ENCODE measurements around the gene MAP2K7.
"Not testable (repeated sequence)": the region's sequence is repeated elsewhere in the genome, so short reads cannot be mapped to it uniquely, and the experiment has no call there.

Gene MAP2K7

GRCh38 chr19:7930030-7930429, 26.4 kb downstream of the MAP2K7 start:
- not testable (repeated sequence) for DNase-seq (ENCODE audit: low read depth, low spot score)

DNA sequence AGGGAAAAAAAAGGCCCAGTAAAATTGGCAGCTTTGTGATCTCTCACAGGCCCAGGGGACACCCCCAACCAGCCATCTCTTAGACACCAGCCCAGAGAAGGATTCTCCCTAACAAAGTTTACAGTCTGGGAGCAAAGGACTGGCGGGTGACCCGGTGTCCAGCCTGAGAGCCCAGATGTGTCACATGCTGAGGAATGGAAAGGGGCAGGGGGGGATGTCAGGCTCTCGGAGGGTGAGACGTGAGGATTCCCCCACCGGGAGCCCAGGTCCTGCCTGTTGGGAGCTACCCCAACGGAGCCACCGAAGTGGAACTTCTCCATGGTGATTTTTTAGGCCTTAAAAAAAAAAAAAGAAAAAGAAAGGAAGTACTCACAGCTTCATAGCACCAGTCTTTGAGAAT, 27.1 kb downstream of the MAP2K7 start:
- no peak for DNase-seq (ENCODE audit: low read depth, low spot score)

GRCh38 chr19:7931221-7932061, 27.8 kb downstream of the MAP2K7 start:
- DNase-seq (ENCODE audit: low read depth, low spot score): no peak

DNA sequence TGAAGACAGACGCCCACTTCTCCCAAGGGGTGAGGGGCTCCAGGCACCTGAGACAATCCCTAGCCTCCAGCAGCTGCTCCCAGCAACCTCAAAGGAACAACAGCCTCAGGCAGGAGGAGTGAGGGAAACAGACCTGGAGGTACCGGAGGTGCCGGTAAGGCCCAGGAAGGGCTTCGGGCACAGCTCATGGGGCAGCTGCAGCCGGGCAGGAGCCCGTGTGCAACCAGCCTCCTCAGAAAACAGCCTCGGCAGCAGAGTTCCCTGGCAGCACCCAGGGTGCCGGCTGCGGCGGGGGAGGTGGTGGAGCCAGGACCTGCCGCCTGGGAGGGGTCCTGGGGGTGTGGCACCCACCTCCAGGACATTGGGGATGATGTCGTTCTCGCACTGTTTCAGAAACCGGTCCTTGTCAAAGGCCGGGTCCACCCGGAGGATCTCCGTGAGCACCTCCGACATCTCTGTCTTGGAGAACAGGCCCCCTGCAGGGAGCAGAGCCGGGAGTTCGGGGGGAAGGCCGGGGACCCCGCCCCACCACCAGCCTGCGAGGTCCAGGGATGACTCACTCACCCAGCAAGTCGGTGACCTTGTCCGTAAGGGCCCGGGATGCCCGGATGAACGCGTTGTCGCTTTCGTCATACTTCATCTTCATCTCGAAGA, 28.7 kb downstream of the MAP2K7 start:
- no peak for DNase-seq (ENCODE audit: low read depth, low spot score)

GRCh38 chr19:7932930-7933300, 29.2 kb downstream of the MAP2K7 start:
- no peak for DNase-seq (ENCODE audit: low read depth, low spot score)

- no peak for DNase-seq (ENCODE audit: low read depth, low spot score)
These were observed 29.7 kb downstream of the MAP2K7 start for GRCh38 chr19:7933411-7933810.

DNA sequence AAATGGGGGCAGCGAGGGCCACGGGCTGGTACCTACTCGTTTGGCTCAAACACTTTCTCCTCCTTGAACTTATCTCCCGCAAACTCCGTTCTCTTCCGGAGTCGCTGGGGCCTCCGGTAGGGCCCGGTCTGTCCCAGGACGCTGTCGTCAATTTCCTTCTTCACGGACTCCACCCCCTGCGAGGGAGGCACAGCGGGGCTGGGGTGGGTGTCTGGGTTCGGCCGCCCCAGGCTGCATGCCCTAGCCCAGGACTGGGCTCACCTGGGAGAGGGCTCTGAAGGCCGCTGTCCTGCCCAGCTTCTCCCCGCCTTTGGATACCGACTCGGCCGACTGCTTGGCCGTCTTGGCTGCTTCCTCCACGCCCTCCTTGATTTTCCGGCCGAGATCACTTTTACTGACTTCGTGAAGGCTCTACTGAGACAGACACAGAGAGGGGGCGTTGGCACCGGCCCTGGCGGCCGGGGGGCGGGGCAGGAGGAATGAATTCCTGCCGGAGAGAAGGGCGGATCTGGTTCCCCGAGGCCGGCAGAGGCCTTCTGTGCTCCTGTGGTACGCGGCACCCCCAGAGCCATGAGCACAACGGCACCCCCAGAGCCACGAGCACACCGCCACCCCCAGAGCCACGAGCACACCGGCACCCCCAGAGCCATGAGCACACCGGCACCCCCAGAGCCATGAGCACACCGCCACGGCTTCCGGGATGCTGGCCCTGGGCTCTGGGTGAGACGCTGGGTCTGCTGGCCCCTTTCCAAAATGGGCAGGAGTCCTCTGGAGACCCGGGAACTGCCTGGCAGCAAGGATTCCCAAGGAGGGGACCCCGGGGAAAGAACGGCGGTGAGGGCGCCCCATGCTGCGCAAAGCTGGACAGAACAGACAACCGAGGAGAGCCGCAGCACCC, 30.4 kb downstream of the MAP2K7 start:
- DNase-seq (ENCODE audit: low read depth, low spot score): no peak

DNA sequence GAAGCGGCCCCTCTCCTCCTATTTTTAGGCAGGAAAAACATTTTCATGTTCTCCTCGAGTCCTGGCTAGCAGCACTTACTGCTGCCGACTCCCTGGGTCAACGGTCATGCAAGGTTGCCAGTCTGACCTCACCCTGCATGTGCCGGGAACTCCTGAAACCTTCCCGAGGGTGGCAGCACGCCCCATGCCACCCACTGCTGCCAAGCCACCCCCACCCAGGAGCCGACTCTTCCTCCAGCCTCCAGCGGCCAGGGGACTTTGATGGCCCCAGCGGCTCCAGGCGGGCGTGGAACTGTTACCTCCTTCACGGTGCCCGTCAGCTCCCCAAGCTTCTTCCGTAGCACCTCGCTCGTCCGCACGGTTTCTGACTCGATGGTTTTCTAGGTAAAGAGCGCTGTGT, 31.1 kb downstream of the MAP2K7 start:
- no peak for DNase-seq (ENCODE audit: low read depth, low spot score)

GRCh38 chr19:7940841-7941240, 37.2 kb downstream of the MAP2K7 start:
- DNase-seq (ENCODE audit: low read depth, low spot score): no peak

- no peak for DNase-seq (ENCODE audit: low read depth, low spot score)
These were observed 38.4 kb downstream of the MAP2K7 start for GRCh38 chr19:7941895-7942596.

DNA sequence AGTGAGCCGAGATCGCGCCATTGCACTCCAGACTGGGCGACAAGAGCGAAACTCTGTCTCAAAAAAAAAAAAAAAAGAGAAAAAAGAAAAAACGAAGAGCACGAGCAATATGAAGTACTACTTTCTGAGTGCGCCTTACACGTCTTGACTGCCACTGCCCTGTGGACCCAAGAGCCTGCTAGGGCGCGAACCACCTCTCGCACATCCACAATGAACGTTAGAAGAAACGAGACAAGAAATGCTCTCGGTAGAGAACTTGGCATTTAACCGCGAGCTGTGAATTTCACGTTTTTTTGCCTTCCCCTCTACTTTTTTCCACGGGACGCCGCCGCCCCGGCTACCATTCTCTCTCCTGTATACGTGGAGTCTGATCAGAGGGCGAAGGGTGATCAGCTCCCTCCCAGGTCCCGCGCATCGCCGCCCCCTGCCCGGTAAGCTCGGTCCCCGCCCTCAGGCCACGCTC, 39.3 kb downstream of the MAP2K7 start:
- no peak for DNase-seq (ENCODE audit: low read depth, low spot score)

DNA sequence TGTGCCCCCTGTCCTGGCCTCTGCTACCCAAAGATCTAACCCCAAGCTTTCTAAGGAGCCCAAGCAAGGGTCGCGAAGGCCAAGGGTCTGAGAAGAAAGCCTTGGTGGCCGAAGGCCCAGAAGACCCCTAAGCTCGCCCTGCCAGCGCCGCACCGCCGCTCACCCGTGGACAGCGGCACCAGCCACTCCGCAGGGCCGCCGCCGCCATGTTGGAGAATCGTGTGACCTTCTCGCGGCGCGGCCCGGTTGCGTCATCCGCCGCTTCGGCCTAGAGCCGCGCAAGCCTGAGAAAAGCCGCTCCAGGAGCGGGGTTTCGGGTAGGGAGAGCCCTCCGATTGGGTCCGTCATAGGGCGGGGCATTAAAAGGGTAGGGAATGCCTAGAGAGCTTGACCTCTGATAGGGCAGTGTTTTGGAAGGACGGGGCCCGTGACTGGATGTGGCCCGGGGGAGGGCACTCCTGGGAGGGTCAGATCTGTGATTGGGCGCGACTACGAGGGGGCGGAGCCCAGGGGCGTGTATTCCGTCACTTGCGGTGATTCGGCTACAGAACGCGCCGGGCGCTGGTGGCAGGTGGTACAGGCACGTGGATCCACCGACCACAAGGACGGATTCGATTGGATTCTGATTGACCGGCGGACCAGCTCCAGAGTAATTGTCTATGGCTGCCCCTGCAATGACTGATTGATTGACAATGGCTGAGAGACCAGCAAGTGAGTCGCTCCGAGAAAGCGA, 39.9 kb downstream of the MAP2K7 start, which contains the start of gene TIMM44:
Gene TIMM44 (minus strand): TSS at position 223 of the 733 bp plus-strand sequence. CDS start 15 bp downstream, at position 208.
- DNase-seq (ENCODE audit: low read depth, low spot score): peak; percentile 100

DNA sequence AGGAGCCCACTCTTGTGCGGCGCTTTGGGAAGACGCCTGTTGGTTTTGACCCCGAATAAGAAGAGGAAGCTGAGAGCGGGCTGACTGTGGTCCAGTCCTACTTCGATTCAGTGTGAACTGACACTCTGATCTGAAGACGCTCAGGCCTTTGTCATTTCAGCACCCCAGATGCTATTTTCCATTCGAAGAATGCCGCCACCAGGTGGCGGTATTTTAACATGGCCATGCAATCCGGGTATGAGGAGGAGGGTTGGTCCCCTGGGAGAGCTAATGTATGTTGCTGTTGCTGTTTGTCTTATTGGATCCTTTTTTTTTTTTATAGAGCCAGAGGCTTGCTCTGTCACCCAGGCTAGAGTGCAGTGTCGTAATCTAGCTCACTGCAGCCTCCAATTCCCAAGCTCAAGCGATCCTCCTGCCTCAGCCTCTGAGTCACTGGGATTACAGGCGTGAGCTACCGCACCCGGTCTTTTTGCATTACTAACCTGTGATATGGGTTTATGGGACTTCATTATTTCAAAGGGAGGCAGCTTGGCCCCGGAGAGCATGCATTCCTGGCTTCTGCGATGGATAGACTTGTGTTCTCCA, 40.6 kb downstream of the MAP2K7 start:
- peak; percentile 93 for DNase-seq (ENCODE audit: low read depth, low spot score)

- DNase-seq (ENCODE audit: low read depth, low spot score): peak; percentile 22
These were observed 44.3 kb downstream of the MAP2K7 start for GRCh38 chr19:7947939-7948338.

DNA sequence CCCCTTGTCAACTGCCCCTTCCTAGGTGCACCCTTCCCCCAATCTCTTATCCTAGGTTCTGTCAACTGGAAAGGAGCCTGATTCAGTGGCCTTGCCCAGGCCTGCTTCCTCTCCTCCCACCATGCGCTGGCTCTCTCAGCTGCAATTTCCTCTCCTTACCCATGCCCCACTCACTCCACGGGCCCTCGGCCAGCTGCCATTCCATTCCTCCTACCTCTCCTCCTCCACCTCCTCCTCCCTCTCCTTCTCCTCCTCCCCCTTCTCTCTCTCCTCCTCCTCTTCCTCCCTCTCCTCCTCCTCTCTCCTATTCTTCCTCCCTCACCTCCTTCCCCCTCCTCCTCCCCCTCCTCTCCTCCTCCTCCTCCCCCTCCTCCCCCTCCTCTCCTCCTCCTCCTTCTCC, 49.4 kb downstream of the MAP2K7 start:
- DNase-seq (ENCODE audit: low read depth, low spot score): no peak

GRCh38 chr19:7953576-7953975, 49.9 kb downstream of the MAP2K7 start:
- DNase-seq (ENCODE audit: low read depth, low spot score): no peak

GRCh38 chr19:7955696-7956095, 52.0 kb downstream of the MAP2K7 start:
- DNase-seq (ENCODE audit: low read depth, low spot score): no peak

DNA sequence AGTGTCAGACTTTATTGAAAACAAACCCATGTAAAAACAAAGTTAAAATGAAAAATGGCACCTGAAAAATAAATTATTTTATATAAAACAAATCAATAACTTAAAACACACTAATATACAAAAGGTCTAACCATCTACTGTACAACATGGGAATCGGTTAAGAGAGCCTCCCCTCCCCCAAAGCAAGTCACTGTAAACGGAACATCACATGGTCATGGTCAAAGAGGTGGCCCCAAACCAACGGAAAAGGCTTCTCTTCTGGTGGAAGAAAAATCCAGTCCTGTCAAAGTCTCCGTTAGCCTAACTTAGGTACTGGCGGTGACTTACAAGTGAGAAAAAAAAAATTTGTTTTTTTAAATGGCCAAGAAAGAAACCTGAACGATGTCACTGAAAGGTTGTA, 55.5 kb downstream of the MAP2K7 start:
- no peak for DNase-seq (ENCODE audit: low read depth, low spot score)

DNA sequence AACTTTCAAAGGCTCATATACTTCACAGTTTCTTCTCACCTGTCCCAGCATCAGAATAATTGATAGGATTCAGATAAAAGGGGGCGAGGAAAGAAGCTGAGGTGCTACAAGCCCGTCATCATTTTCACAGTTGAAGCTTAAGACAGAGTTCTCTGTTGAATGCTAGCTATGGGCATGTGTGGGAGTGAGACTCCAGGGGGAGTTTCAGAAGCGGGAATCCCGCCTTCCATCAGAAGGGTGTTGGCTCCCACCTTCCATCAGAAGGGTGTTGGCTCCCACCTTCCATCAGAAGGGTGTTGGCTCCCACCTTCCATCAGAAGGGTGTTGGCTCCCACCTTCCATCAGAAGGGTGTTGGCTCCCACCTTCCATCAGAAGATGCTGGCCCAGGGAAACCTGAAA, 57.4 kb downstream of the MAP2K7 start:
- not testable (repeated sequence) for DNase-seq (ENCODE audit: low read depth, low spot score)

DNA sequence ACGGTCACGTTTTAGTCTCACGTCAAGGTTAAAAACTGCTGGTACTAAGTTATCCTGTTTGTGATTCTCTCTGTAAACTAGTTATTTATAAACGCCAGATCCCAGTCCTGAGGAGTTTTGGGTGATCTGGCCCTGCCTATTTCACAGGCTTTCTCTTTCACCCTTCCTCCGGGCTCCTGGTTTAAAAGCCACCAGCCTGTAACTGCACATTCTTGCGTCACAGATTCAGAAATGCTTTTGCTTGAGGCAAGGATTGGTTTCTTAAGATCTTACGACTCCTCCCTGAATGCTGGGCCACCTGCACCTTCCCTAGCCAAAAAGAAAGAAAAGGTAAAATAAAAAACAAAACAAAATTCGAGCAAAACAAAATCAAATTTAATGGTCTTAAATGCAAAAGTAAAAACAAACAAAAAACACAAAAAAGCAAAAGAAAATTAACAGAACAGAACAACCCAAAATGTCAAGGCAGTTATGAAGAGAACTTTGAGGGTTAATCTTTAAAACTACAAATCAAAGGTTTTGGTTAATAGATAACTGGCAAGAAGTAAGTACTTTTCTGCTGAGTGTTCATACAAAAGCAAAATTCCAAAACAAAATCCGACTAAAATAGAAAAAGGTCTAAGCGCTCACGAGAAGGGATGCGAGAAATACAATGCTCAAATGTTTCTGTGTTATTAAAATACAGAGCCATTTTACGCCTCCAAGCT, 58.4 kb downstream of the MAP2K7 start:
- DNase-seq (ENCODE audit: low read depth, low spot score): no peak
